GM12801 (cell line): ENCODE measurements around the gene AWAT2.

Experiments used
- TF ChIP-seq, protein P1 (sequence below): IDR thresholded peaks from one replicate; pipeline ENCODE4 v1.5.1; 2011; ENCODE audit warnings: control low read depth; ENCODE audit not compliant: insufficient read length; ENCODE audit errors: extremely low read depth

Gene AWAT2

DNA sequence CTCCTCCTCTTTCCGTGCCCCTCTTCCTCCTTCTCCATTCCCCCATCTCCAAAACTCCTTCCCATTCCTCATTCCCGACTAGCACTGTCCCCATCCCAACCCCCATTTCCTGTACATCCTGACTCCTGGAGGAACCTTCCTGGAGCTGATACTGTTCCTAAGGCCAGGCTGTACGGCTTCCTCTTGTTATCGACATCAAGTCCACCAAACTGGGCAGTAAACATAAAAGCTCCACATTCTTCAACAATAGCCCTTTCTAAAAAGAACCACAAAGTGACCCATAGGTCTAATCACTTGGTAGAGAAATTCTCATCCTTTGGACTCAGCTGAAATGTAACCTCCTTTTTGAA lies 22.9 kb downstream of the AWAT2 start:
- TF ChIP-seq, protein P1, sequence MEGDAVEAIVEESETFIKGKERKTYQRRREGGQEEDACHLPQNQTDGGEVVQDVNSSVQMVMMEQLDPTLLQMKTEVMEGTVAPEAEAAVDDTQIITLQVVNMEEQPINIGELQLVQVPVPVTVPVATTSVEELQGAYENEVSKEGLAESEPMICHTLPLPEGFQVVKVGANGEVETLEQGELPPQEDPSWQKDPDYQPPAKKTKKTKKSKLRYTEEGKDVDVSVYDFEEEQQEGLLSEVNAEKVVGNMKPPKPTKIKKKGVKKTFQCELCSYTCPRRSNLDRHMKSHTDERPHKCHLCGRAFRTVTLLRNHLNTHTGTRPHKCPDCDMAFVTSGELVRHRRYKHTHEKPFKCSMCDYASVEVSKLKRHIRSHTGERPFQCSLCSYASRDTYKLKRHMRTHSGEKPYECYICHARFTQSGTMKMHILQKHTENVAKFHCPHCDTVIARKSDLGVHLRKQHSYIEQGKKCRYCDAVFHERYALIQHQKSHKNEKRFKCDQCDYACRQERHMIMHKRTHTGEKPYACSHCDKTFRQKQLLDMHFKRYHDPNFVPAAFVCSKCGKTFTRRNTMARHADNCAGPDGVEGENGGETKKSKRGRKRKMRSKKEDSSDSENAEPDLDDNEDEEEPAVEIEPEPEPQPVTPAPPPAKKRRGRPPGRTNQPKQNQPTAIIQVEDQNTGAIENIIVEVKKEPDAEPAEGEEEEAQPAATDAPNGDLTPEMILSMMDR = no peak

DNA sequence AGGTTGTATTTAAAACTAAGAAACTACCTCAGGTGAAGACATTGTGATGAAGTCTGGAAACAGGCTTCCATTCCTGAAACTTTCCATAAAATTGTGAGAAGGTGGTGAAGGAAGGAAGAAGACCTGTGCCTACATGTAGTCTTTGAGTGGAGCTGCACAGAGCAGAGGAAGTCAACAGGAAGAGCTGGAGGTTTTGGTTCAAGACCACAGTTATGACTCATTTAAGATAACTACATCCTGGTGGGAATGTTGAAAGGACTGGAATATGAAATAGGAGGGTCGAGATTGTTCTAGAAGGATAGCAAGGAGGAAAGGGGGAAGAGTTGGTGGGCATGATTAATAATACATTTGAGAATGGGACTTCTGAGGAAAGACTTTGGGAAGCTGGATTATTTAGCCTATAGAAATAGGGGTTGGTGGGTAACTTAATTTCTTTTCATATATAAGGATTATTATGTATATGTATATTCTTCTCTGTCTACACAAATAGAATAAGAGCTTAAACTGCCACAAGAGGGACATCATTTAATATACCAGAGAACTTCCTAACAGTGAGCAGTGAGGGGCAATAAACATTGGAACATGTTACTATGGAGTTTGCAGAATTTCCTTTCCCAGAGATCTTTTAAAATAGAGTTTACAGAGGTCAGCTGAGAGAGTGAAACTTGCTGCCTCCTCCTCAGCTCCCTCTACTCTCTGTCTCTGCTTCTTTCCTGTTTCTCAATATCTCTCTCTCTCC lies 23.5 kb downstream of the AWAT2 start:
- TF ChIP-seq, protein P1 = no peak

DNA sequence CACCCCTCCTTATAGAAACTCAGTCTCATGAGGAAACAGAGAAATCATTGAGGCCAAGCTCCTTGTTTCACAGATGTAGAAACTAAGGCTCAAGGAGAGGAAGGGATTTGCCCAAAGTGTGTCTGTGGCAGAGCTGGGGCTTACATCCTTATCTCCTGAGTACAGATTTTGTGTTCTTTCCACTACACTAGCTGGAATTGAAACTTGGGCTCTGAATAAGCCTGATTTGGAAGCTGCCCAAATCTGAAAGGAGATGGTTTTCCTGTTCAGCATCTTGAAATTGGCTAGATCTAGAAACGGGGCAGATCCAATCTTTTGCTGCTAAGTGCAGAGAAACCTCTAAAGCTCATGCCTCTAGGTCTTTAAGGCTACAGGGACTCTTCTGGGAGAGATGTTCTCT lies 24.3 kb downstream of the AWAT2 start:
- TF ChIP-seq, protein P1 = no peak

DNA sequence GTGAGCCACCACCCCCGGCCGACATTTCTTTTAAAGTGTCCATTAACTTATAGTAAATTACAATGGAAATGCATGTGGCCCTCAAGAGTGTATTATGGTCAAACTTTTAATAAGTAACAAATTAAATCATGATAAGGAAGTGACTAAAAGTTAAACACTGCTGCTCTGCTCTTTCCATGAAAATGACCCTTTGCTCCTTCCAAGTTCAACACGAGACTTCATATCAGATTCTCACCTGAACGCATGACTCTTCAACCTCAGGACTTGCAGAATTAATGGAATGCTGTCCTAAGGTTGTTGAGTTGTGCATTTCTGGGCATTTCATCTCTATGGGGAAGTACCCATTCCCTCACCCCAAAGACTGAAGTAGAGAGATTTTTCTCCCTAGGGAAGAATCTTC lies 27.1 kb downstream of the AWAT2 start:
- TF ChIP-seq, protein P1 = no peak

DNA sequence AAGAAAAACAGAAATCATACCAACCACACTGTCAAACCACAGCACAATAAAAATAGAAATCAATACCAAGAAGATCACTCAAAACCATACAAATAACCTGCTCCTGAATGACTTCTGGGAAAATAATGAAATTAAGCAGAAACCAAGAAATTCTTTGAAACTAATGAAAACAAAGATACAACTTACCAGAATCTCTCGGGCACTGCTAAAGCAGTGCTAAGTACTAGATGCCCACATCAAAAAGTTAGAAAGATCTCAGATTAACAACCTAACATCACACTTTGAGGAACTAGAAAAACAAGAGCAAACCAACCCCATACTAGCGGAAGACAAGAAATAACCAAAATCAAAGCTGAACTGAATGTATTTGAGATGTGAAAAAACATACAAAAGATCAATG lies 33.2 kb downstream of the AWAT2 start:
- TF ChIP-seq, protein P1 = no peak

DNA sequence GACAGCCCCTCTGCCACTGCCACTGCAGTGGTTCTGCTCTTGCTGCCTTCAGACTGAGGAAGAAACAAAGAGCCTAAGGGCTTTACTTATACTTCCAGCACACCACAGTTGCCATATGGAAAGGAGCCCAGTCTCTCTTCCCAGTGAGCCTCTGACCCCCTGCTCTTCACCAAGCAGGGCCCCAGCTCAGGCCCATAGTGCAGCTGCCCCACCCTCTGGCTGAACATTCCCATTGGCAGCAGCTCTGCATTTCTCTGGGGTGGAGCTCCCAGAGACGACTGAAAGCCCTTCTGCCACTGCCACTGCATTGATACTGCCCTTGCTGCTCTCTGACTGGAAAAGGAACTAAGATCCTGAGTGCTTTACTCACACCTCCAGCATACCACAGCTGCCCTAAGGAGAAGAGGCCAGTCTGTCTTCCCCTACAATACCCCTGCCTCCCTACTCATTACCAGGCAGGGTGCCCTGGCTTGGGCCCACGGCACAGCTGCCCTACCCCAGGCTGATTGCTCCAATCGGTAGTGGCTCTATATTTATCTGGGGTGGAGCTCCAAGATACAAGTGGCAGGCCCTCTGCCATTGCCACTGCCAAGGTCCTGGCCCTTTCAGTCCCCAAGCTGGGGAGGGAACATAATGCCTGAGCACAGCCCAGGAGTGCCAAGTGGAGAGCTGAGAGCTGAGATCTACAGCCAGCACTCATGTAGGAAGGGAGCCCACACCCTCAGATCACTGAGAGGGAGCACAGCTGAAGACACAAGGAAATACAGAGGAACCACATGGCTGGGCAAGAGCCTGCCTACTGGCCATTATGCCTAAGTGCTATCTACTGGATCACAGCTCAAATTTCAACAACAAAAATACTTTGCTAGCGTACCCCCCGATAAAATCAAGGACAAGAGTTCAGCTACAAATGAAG lies 36.0 kb downstream of the AWAT2 start:
- TF ChIP-seq, protein P1 = no peak

DNA sequence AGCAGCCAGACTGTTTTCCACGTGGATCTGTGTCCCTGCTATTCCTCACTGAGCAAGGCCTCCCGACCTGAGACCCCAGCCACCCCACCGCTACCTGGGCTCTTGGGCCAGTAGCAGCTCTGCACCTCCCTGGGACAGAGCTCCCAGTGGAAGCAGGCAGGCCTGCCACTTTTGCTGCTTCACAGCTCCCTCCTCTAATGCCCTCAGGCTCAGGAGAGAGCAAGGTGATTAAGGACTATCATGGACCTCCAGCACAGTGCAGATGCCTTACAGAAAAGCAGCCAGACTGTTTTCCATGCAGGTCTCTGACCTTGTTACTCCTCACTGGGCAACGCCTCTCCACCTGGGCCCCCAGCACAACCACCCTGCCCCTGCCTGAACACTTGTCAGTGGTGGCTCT lies 37.0 kb downstream of the AWAT2 start:
- TF ChIP-seq, protein P1 = no peak
